CD4-positive, alpha-beta T cell treated with Interleukin-17A for 4 hours (primary cell): ENCODE measurements around the gene ST8SIA1.
"Not testable (repeated sequence)": the region's sequence is repeated elsewhere in the genome, so short reads cannot be mapped to it uniquely, and the experiment has no call there.

Experiments used
- DNase-seq: peaks from one replicate; pipeline ENCODE4 v3.0.0-alpha.2; 2020; ENCODE audit warnings: mixed read lengths

The ST8SIA1 gene

GRCh38 chr12:22149286-22149685, 185.2 kb downstream of the ST8SIA1 start:
- DNase-seq = not testable (repeated sequence)

- DNase-seq = peak; percentile 33
Measured at GRCh38 chr12:22146686-22147085, 187.8 kb downstream of the ST8SIA1 start.
